ENCODE data around the gene ZNF653. TPM values are rescaled to one million over a fixed set of nuclear protein-coding genes. Genes with fewer than 3 reads are reported as not detected.

Gene ZNF653
- total RNA-seq, 2 experiments from 2014 or later: 14.1 to 21.5 TPM

GRCh38 chr19:11496391-11497163 lies 9.1 kb downstream of the ZNF653 start:
- Histone ChIP-seq H3K4me2 (ENCODE audit: low read length) (no peak overlapping the region), H3K9me2 (ENCODE audit: insufficient read depth, low read length) (no peaks in the 10 kb centered on the region), H2AFZ (ENCODE audit: low read length) (no peak overlapping the region), H3K9me3 (ENCODE audit: low read length) (no peaks in the 10 kb centered on the region), H3K79me2 (ENCODE audit: insufficient read depth, low read depth, low read length) (no peaks in the 10 kb centered on the region), H3K4me3 (ENCODE audit: low read depth, low read length, poor library complexity, severe bottlenecking) (no peak overlapping the region), H3K4me1 (ENCODE audit: insufficient read depth, low read length, poor library complexity, severe bottlenecking) (no peaks in the 10 kb centered on the region), H3K27ac (ENCODE audit: low read depth, low read length, poor library complexity, severe bottlenecking) (no peak overlapping the region), H4K20me1 (ENCODE audit: insufficient read depth, low read length) (no peaks in the 10 kb centered on the region), H3K36me3 (ENCODE audit: insufficient read depth, low read length) (peaks cover 37% of the 10 kb centered on the region)
- intact Hi-C loops (cut with micrococcal nuclease; ENCODE audit: unreplicated experiment): loop anchor here (1.0 kb wide), 1 partner anchor 91 kb away; no protein-coding TSS in a partner anchor
- POLR2A ChIA-PET: no interaction called here
- peak; percentile 95 for TF ChIP-seq CTCF (conservative IDR thresholded peaks at IDR 0.05; ENCODE audit: low read length)
- TF ChIP-seq EZH2phosphoT487 (IDR thresholded peaks at IDR 0.05; ENCODE audit: borderline replicate concordance, low read depth, low read length): no peak
- CTCF ChIA-PET (ENCODE audit: unreplicated experiment): no interaction called here
- peak; percentile 77 for DNase-seq (ENCODE audit: low spot score)
- no TSS peak for BruUV-seq (replicated peaks)

GRCh38 chr19:11495885-11496284 lies 9.8 kb downstream of the ZNF653 start:
- intact Hi-C loops (cut with micrococcal nuclease; ENCODE audit: unreplicated experiment): loop anchor here (1.0 kb wide), 1 partner anchor 91 kb away; no protein-coding TSS in a partner anchor
- no peaks in the 10 kb centered on the region for H3K9me2 ChIP-seq (ENCODE audit: insufficient read depth, low read length)

More at GRCh38 chr19:11495885-11496284, 9.8 kb downstream of the ZNF653 start:
- no peaks in the 10 kb centered on the region for H3K79me2 ChIP-seq (ENCODE audit: insufficient read depth, low read depth, low read length)
- H3K9me3 ChIP-seq (ENCODE audit: low read length): no peaks in the 10 kb centered on the region
- DNase-seq (ENCODE audit: low spot score): no peak
- ChIA-PET POLR2A (no interaction called here), CTCF (ENCODE audit: unreplicated experiment) (no interaction called here)
- no peaks in the 10 kb centered on the region for H4K20me1 ChIP-seq (ENCODE audit: insufficient read depth, low read length)
- TF ChIP-seq EZH2phosphoT487 (IDR thresholded peaks at IDR 0.05; ENCODE audit: borderline replicate concordance, low read depth, low read length) (no peak), CTCF (conservative IDR thresholded peaks at IDR 0.05; ENCODE audit: low read length) (no peak)
- H2AFZ ChIP-seq (ENCODE audit: low read length): no peak overlapping the region
- H3K4me1 ChIP-seq (ENCODE audit: insufficient read depth, low read length, poor library complexity, severe bottlenecking): no peaks in the 10 kb centered on the region
- H3K4me3 ChIP-seq (ENCODE audit: low read depth, low read length, poor library complexity, severe bottlenecking): no peak overlapping the region
- no peak overlapping the region for H3K4me2 ChIP-seq (ENCODE audit: low read length)
- BruUV-seq (replicated peaks): no TSS peak
- H3K27ac ChIP-seq (ENCODE audit: low read depth, low read length, poor library complexity, severe bottlenecking): no peak overlapping the region
- H3K36me3 ChIP-seq (ENCODE audit: insufficient read depth, low read length): peaks cover 37% of the 10 kb centered on the region

Measured in OCI-LY7 (cell line).